Stimulated activated CD4-positive, alpha-beta T cell treated with anti-CD3 and anti-CD28 coated beads, TNF-alpha, amount 100 ng/mL, for 4 hours (primary cell): ENCODE results near the gene SRC.

Experiments
- DNase-seq, 3 experiments: peaks; one replicate each; pipeline ENCODE4 v3.0.0-alpha.2; 2020; ENCODE audit warnings: low read depth in 3 of 3

The SRC gene

DNA sequence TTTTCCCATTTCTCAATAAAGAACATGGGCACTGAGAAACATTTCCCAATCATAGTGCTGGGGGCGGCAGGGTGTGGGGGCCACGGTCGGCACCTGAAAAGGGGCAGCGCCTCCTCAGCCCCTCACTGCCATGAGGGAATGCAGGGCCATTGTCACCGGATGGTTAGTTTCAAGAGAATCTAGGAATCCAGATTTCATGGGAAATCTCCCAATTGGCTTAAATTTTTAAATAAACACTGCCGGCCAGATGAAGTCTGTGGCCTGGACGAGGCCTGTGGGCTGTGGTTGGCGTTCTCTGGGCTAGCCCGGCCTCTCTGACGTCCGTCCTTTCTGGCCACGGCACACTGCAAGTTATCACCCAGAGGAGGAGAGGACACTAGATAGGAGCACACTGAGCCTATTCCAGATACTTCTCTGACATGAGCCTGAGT lies 30.9 kb upstream of the SRC start:
- no peak for DNase-seq

DNA sequence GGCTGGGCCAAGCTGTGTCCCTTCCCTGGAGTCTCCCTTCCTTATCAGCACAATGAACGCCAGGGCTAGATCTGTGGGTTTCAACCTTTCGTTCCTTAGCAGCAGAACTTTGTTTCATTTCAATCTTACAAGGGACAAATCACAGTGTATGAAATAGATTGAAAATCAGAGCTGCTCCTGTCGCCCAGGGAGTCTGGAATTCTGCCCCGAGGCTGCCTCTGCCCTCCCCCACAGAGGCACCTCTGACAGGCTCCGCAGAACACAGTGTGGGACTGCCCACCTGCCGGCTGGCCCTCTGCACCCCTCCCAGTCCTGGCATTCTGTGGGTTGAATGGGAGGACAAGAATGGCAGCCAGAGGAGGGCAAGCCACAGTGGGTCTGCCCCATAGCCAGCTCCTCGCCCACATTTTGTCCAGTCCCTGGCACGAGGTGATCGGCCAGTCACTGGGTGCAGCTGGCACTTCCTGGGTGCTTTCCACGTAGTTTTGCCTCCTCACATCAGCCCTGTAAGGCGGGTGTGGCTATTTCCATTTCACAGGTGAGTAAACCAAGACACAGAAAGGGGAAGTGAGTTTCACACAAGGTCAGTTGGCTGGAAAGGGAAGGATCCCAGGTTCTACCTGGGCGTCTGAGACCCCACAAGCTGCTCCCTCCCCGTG lies 30.4 kb upstream of the SRC start:
- DNase-seq = no peak

DNA sequence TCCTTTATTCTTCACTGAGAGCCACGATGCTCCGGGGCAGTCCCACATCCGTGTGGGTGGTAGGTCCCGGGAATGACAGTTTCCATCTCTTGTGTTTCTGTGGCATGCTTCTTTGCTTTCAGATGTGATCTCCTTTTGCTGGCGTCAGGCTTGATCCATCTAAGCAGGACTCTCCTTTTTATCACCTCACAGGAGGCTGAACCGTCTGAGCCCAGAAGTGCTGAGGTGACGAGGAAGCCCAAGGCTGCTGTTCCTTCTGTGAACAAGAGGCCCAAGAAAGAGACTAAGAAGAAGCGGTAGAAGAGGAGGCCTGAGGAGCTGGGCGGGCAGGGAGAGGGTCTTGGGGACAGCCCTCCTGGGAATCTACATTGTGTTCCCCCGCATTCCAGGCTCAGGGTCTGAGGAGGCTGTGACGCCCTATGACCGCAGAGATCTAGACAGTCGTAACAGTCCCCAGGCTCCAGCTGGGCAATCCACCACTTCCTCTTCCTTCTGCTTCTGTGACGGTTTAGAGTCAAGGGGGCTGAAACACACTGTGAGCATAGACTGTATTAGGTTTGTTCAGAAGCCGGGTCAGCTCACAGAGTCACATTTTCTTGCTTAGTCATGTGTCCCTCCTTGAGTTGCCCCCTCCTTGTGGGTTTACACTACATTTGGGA lies 29.7 kb upstream of the SRC start:
- no peak for DNase-seq

DNA sequence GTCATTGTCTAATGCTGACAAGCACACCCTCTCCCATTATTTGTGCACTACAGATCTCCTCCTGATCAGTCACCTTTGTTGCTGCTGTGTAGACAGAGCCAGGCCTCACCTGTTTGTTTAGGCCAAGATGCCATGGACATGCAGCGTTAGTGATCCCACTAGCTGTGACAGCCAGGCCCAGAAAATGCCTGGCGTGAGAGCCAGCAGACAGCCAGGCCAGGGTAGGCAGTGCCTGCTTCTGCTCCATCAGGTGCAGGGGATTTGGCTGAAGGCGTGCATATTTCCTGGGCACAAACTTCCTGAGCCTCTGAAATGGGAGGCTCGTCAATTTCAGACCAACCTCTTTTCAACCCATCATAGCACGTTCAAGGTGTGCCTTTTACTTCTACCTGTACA lies 29.2 kb upstream of the SRC start:
- DNase-seq = no peak

DNA sequence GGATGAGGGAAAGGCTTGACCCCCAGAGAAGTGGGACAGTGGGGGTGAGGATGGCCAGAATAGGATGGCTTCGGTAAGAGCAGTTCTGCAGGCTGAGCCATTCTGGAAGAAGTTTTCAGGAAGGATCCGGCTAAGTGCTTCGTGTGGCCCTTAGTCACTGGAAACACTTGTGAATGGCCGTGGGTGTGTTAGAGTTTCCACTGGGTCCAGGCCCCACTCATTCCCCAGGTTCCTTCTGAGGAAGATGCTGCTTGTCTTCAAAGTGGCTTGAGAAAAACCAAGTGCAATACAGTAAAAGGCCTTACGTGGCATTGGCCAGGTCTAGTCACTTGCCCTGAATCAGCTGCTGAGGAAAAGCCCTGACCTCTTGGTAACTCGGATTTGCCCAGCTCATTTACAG lies 28.6 kb upstream of the SRC start:
- no peak for DNase-seq

DNA sequence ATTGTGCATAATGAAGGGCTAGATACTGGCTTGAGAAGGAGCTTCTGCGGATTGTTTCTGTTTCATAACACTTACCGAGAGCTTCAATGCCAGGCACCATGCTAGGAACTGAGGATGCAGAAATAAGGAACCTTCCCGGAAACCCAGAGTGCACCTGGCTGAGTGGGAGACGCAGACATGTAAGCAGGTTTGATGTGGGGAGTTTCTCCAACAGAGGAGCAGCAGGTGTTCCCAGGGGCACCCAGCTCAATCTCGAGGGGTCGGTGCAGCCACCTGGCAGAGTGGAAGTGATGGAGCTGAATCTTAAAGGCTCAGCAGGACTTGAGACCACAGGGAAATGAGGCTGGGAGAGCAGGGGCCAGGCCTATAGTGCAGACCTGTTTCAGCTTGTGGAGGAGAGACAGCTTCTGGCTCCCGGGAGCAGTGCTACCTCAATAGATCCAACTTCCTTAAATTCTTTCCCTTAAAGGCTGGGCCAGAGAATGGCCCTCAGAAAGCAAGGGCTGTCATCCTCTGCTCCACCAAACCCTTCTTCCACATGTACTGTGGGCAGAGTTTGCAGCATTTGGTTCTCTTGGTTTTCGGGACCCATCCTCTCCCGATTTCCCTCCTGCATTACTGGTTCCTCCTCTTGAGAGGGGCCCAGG lies 27.8 kb upstream of the SRC start:
- no peak for DNase-seq

DNA sequence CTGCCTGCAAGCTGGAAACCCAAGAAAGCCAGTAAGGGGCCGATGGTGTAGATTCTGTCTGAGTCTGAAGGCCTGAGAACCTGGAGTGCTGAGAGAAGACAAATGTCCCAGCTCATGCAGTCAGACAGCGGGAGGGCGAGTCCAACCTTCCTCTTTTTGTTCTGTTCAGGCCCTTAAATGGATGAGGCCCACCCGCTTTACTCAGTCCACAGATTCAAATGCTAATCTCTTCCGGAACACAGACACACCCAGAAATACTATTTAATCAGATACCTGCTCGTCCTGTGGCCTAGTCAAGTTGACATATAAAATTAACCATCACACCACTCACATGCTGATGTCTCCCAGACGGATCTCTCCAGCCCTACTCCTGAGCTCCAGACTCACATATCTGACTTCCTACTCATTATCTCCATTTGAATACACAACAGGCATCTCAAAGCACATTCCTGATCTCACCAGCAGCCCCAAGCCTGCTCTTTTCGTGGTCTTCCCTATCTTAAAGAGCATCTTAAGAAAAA lies 26.7 kb upstream of the SRC start:
- DNase-seq = no peak

DNA sequence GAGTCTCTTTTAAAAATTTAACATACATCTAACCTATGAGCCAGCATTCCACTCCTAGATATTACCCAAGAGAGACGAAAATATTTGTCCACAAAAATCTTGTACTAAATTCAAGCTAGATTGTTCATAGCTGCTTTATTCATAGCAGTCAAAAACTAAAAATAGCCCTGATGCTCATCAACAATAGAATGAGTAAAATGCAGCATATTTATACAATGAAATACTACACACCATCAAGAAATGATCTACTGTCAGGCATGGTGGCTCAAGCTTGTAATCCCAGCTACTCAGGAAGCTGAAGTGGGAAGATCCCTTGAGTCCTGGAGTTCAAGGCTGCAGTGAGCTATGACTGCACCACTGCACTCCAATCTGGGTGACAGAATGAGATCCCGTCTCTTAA lies 22.0 kb upstream of the SRC start:
- DNase-seq = no peak

DNA sequence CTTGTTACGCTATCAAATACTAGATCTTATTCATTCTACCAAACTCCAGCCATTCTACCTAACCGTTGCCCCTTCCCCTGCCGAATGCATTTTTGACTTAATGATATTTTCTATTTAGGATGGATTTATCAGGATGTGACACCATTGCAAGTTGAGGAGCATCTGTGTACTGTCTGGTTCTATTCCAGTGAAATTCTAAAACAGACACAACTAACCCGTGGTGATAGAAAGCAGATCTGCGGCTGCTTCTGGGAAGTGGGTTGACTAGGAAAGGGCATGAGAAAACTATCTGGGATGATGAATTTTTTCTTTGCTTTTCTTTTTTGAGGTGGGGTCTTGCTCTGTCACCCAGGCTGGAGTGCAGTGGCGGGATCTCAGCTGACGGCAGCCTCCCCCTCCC lies 20.7 kb upstream of the SRC start:
- no peak for DNase-seq

DNA sequence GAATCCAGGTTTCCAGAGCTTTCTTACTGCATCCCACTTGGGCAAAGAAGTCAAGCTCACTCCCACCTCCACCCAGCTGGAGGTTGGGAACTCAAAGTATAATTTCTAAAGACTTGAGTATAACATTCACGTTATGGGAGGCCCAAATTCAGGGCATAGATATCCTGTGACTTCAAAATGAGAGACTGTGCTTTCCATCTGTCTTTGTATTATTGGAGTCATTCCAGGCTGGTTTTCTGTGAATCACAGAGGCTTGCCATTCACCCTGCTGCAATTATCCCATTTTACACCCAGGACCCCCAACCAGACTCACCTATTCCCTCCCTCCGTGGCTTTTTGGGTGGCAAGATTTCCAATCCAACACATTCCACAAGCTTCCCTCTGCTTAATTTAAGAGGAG lies 19.3 kb upstream of the SRC start:
- no peak for DNase-seq

DNA sequence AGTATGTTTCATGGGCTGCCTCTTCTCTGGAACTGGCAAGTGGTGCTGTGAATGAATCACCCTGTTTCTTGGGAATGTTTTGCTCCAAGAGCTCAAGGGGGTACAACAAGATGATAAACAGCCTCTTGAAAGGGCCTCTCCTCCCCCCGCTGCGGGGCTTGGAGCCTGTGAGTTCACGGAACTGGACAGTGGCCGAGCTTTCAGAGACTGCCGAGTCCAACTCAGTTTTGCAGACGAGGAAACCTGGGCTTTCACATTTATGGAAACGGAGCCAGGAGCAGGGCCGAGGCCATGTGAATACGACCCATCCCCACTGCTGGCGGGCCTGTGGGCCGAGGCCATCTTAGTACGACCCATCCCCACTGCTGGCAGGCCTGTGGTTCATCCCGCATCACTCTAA lies 18.2 kb upstream of the SRC start:
- no peak for DNase-seq

DNA sequence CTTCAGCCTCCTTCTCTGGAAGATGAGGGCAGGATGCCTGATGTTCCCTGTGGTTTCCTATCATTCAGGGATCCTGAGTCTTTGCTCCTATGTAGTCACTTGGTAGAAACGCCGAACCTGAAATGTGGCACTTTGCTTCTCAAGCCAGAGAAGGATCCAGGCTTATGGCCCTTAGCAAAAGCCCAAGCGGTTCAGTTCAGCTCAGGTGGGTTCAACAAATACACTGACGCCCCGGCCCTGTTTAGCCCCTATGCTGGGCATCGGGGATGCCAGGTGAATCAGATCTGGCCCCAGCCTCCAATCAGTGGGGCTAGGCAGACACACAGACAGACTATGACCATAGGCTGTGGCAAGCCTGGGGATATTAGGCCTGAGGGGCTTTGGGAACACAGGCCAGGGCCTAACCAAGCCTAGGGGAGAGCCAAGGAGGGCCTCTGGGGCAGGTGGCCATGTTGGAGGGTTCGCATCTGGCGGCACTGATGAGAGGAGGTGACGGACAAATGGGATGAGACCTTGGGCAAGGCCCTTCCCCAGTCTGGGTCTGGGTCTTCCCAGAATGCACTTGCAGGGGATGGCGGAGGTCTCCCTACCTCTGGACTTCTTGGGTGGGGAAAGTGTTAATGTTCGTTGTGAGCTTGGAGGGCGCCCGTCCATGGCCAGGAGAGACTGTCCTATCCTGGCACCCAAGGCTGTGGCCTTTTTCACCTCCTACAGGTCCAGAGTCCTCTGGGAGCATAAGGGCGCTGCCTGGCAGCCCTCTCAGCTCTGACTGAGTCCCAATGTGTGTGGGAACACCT lies 17.6 kb upstream of the SRC start:
- DNase-seq = no peak

DNA sequence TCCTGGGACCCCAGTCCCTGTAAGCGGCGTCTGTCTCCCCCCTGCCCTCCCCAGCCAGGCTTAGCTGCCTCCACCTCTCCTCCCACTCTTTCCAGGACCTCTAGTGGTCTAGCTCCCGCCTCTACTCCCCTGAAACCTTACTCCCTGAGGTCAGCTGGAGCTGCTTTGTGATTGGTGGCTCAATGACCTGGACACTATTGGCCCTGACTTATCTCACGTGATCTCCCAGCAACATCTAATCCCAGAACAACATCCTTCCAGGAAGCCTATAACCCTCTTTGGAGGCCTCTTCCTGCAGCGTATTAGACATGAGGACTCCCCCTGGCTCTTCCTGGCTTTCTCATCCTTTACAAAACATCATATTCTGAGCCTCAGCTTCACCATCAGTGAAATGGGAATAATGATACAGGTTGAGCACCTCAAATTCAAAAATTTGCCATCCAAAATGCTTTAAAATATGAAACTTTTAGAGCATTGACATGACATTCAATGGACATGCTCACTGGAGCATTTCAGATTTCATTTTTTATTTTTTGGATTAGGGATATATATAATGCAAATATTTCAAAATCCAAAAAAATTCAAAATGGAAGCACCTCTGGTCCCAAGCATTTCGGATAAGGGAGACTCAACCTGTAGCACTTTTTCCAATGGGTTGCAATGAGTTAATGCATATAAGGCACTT lies 16.3 kb upstream of the SRC start:
- DNase-seq = no peak

DNA sequence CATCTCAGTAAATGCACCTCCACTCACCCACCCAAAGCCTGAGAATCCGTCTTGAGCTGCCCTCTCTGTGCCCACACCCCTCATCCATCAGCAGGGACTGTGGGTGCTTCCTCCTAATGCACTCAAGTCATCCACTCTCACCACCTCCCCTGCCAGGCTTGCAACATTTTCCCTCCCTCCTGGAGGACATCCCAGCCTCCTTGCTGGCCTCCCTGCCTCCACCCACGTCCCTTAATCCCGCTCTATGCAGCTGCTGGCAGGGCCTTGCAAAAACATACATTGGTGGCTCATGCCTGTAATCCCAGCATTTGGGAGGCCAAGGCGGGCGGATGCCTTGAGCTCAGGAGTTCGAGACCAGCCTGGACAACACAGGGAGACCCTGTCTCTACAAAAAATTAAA lies 15.6 kb upstream of the SRC start:
- no peak for DNase-seq

DNA sequence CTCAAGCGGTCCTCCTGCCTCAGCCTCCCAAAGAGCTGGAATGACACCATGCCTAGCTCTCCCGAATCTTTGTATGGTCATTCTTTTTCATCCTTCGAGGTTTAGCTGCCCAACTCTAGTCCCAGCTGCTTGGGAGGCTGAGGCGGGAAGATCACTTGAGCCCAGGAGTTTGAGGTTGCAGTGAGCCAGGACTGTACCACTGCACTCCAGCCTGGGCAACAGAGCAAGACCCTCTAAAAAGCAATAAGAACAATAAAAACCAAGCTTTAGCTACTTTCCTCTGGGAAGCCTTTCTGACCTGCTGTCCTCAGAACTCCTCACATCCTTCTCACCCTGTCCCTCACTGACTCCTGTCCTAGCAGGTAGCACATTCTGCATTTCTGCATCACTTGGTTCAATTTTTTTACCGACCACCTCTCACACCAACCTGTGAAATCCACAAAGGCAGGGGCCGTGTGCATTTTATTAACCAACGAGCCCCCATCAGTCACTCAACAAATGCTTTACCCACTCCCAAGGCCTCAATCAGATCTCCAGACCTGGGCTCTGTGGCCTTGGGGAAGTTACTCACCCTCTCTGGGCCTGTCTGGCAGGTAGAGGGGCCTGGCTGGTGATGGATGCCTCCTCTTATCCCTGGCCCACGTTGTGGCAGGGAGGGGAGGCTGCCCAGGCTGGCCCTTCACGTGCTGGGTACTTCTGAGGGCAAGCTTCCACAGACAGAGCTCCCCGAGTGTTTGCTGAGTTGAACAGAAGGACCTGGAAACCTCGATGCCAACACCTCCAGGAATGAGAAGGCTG lies 14.7 kb upstream of the SRC start:
- DNase-seq = no peak

DNA sequence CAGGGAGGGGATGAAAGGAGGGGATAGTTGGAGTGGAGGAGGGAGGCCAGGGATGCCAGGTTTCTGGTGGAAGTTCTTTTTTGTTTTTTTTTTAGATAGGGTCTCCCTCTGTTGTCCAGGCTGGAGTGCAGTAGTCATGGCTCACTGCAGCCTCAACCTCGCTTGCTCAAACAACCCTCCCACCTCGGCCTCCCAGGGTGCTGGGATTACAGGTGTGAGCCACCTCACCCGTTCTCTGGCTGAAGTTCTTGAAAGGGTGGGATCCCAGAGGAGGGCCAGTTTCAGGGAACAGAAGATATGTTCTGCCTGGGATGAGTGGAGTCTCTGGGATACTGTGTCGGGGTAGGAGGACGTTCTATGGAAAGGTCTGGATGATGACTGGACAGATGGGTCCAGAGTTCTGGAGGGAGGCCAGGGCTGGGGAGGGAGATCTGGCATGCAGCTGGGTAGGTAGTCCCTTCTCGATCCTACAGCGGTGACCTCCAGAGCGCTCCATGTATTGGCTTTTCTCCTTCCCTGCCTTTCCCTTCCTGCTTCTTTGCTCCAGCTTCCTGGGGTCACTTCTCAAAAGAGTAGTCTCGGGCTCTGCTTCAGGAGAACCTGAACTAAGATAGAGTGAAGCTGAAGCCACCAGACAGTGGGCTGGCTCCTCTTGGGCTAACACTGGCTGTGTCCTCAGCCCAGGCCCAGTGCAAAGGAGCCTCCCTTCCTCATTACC lies 12.7 kb upstream of the SRC start:
- no peak for DNase-seq

DNA sequence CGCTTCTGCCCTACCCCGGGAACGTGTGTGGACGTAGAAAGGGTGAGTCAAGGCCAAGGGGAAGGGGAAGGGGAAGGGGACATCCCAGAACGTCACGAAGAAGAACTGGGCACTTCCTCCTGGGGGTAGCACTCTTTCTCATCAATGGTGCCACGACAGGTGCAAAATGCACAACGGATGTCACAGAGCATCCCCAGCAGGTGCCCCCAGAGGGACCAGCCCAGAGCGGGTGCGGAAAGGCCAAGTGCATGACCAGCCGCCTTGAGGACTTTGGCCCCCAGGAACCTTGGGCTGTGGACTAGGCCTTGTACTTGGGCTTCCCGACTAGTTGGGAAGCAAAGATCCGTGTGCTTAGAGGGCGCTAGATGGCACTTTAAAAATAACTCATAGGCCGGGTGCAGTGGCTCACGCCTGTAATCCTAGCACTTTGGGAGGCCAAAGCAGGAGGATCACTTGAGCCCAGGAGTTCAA lies 12.1 kb upstream of the SRC start:
- no peak for DNase-seq

DNA sequence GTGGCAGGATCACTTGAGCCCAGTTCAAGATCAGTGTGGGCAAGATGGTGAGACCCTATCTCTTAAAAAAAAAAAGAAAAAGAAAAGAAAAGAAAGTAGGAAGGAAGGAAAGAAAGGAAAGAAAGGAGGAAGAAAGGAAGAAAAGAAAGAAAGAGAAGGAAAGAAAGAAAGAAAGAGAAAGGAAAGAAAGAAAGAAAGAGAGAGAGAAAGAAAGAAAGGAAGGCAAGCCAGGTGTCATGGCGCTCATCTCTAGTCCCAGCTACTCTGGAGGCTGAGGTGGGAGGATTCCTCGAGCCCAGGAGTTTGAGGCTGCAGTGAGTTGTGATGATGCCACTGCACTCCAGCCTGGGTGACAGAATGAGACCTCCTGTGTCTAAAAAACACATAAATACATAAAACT lies 11.5 kb upstream of the SRC start:
- DNase-seq = no peak

DNA sequence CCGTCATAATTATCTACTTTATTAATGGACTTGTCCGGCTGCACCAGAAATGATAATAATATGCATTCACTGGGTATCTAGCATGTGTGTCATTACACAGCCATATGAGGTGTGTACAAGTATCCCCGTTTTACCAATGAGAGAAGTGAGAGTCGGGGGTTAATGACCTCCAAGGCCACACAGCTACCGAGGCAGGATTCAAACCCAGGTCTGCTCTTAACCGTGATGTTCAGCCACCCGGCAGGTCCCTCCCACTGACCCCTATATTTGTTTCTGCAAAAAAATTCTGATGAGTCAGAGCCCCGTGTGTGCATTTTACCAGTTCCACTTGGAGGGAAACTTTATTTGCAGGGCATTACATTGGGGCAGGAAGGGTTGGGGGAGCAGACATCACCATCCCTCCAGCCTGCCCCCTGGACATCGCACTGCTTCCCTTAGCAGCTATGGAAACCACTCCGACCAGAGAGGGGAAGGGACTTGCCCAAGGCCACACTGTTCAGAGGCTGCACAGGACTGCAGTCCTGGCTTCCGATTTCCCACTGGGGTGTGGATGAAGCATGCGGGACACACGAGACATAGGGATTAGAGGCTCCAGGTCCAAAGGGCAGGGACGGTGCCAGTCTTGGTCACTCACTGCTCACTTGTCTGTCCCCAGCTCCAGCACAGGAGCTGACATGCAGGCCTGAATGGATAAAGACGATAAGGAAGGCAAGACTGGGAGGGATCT lies 10.1 kb upstream of the SRC start:
- no peak for DNase-seq
